Transverse colon (tissue), 4 donors: ENCODE results near the gene CERK.

Source experiments
- CTCF ChIP-seq, 5 experiments: fragments of 200-600 bp in 3 of 5; fragments of 450-650 bp in 2 of 5; sonication (generic) in 3 of 5; IDR thresholded peaks; 1 replicate in 2 of 5; 2 replicates in 3 of 5; pipeline ENCODE4 v1.5.1; 2016 to 2017; ENCODE audit warnings: antibody characterized with exemption in 5 of 5, inconsistent platforms in 3 of 5, mild to moderate bottlenecking in 2 of 5, moderate library complexity in 1 of 5
- EP300 ChIP-seq: sonication (generic); formaldehyde crosslinking; IDR thresholded peaks from one replicate; pipeline ENCODE4 v1.6.1; 2017; ENCODE audit warnings: antibody characterized with exemption, low read depth
- POLR2A ChIP-seq: fragments of 450-650 bp; IDR thresholded peaks from one replicate; pipeline ENCODE4 v1.6.1; 2016; ENCODE audit warnings: antibody characterized with exemption, mild to moderate bottlenecking, moderate library complexity
- POLR2AphosphoS5 ChIP-seq, 3 donors: sonication (generic); formaldehyde crosslinking; IDR thresholded peaks; one replicate each; pipeline ENCODE4 v1.6.1; 2016; ENCODE audit warnings: antibody characterized with exemption in 3 of 3

- TF ChIP-seq CTCF (IDR thresholded peaks at IDR 0.05) = no peak
- TF ChIP-seq POLR2AphosphoS5 (IDR thresholded peaks at IDR 0.05) = no peak
- no peak for TF ChIP-seq EP300
- TF ChIP-seq POLR2A = no peak
These were observed 99.2 kb downstream of the CERK start for GRCh38 chr22:46638601-46639431.
